Measurements from ENCODE around the gene ALKBH4.

GRCh38 chr7:102425639-102426267 is 38.9 kb downstream of the ALKBH4 start:
- no peak for TF ChIP-seq CTCF (IDR thresholded peaks at IDR 0.05; ENCODE audit: insufficient read depth, low read length)
- peak; percentile 92 for TF ChIP-seq POLR2AphosphoS5 (IDR thresholded peaks at IDR 0.05; ENCODE audit: low read depth)

Measured in HL-60 (cell line).